Muscle layer of duodenum (tissue), 2 donors: Measurements from ENCODE around the gene CDCA8.

ENCODE experiments used
- H3K27ac ChIP-seq: one replicate; pipeline ENCODE4 v1.7.0; 2013; ENCODE audit warnings: mild to moderate bottlenecking, low read length
- H3K27me3 ChIP-seq: one replicate; pipeline ENCODE4 v1.7.0; 2013; ENCODE audit warnings: low read depth, mild to moderate bottlenecking, control low read depth, low read length
- H3K36me3 ChIP-seq, 2 donors: one replicate each; pipeline ENCODE4 v1.7.0; 2013; ENCODE audit warnings: low read length in 2 of 2, control low read depth in 1 of 2, mild to moderate bottlenecking in 1 of 2; ENCODE audit not compliant: insufficient read depth in 2 of 2, control insufficient read depth in 1 of 2
- H3K4me1 ChIP-seq, 2 donors: one replicate each; pipeline ENCODE4 v1.7.0; 2013; ENCODE audit warnings: low read length in 2 of 2, mild to moderate bottlenecking in 2 of 2, control low read depth in 1 of 2, moderate library complexity in 1 of 2; ENCODE audit not compliant: insufficient read depth in 2 of 2, control insufficient read depth in 1 of 2
- H3K4me3 ChIP-seq, 2 donors: one replicate each; pipeline ENCODE4 v1.7.0; 2013; ENCODE audit warnings: low read length in 2 of 2, low read depth in 1 of 2, mild to moderate bottlenecking in 1 of 2
- H3K9me3 ChIP-seq, 2 donors: one replicate each; pipeline ENCODE4 v1.7.0; 2013; ENCODE audit warnings: low read length in 2 of 2, control low read depth in 1 of 2, mild to moderate bottlenecking in 1 of 2; ENCODE audit not compliant: control insufficient read depth in 1 of 2
- donor health status: healthy.

The CDCA8 gene

GRCh38 chr1:37718181-37718900 lies 26.0 kb downstream of the CDCA8 start:
- Histone ChIP-seq H3K9me3 (no peaks in the 10 kb centered on the region), H3K36me3 (no peaks in the 10 kb centered on the region), H3K27ac (no peak overlapping the region), H3K4me3 (no peak overlapping the region), H3K27me3 (no peaks in the 10 kb centered on the region), H3K4me1 (no peaks in the 10 kb centered on the region)

DNA sequence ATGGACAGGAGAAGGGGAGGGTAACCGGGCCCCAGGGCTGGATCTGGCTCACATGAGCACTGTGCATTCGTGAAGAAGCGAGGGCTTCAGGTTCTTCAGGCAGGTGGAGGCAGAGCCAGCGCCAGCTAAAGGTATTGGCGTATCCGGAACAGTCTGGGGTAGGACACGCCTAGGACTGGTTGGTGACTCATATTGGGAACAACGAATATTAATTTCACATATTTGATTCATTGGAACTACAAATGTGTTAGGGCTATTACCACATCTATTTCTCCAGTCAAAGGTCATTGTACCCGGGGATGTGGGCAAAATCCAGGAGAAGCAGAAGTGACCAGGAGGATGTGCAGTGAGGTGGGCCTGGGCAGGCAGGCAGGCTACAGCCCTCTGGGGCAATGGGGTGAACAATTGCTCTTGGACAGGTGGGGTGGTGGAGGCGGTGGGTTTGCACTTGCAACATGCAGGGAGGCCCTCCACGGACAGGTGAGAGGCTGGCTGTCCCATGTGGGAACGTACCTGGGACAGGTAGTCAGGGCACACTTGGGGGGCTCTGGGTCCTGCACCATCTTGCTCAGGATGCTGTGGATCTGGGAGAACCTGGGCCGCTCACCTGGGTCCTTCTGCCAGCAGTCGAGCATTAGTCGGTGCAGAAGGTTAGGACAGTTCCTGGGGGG lies 26.7 kb downstream of the CDCA8 start:
- Histone ChIP-seq H3K36me3 (no peaks in the 10 kb centered on the region), H3K4me1 (no peaks in the 10 kb centered on the region), H3K4me3 (no peak overlapping the region), H3K27ac (no peak overlapping the region), H3K27me3 (no peaks in the 10 kb centered on the region), H3K9me3 (no peaks in the 10 kb centered on the region)

DNA sequence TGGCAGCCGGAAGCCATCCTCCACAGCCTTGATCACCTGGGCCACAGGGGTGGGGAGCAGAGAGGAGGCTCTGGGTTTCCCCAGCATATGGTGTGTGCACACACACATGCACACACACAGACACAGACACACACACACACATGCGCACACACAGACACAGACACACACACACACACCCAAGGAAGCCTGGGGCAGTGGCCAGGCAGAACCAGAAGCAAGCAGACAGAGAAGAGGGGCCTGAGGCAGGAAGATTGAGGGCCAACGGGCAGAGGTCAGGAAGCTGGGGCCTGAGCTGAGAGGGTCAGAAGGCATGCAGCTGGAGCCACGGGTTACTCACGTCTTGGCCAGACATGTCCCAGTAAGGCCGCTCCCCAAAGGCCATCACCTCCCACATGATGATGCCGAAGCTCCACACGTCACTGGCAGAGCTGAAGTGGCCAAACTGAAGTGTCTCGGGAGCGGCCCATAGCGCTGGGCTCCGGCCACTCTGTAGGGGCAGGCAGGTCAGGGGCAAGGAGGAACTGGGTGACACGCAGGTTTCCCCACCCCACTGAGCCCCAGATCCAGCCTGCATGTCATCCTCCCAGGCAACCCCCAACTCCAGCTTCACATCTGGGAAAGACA lies 27.4 kb downstream of the CDCA8 start:
- no peaks in the 10 kb centered on the region for H3K4me1 ChIP-seq
- H3K27me3 ChIP-seq, result no peaks in the 10 kb centered on the region
- H3K27ac ChIP-seq, result no peak overlapping the region
- no peaks in the 10 kb centered on the region for H3K36me3 ChIP-seq
- H3K4me3 ChIP-seq, result no peak overlapping the region
- no peaks in the 10 kb centered on the region for H3K9me3 ChIP-seq

DNA sequence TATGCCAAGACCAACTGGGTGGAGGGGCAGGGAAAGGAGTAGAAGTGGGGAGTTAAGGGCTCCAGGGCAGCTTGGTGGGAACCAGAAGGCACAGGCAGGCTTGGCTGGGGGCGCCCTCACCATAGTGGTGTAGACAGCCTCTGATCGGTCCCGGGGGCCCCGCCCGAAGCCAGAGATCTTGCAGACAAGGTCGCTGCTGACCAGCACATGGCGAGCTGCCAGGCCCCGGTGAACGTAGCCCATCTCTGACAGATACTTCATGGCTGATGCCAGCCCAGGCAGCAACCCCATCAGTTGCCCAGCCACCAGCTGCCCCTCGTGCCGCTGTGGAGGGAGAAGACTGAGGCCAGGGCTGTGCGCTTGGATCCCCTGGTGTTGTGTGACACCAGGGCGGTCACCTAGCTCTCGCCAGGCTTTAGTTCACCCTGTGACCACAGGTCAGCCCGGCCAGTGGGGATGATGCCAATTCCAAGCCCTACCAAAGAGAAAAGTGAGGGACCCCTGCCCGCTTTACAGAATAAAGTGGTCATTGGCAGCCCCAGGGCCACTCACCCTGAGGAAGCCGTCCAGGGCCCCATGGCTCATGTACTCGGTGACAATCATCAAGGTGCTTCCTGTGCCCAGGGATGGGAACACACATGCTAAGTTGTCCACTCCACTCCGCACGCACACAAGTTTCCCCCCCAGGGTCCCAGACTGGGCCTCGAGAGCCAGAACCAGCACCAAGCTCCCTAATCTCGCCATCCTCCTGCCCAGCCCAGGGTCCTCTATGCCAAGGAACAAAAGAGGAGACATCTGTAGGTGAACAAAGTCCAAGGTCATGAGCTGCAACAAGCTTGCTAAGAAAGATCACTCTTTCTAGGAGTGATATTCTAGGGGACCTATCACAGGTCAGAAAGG lies 28.2 kb downstream of the CDCA8 start:
- Histone ChIP-seq H3K27me3 (no peaks in the 10 kb centered on the region), H3K9me3 (no peaks in the 10 kb centered on the region), H3K27ac (no peak overlapping the region), H3K36me3 (no peaks in the 10 kb centered on the region), H3K4me1 (no peaks in the 10 kb centered on the region), H3K4me3 (no peak overlapping the region)

- H3K4me3 ChIP-seq, result no peak overlapping the region
- no peaks in the 10 kb centered on the region for H3K36me3 ChIP-seq
- no peak overlapping the region for H3K27ac ChIP-seq
- H3K9me3 ChIP-seq, result no peaks in the 10 kb centered on the region
- no peaks in the 10 kb centered on the region for H3K4me1 ChIP-seq
- no peaks in the 10 kb centered on the region for H3K27me3 ChIP-seq
These were observed 29.2 kb downstream of the CDCA8 start for GRCh38 chr1:37721565-37721964.

- Histone ChIP-seq H3K4me1 (no peaks in the 10 kb centered on the region), H3K9me3 (no peaks in the 10 kb centered on the region), H3K27me3 (peaks cover 4% of the 10 kb centered on the region), H3K4me3 (no peak overlapping the region), H3K36me3 (no peaks in the 10 kb centered on the region), H3K27ac (no peak overlapping the region)
These were observed 30.1 kb downstream of the CDCA8 start for GRCh38 chr1:37722181-37723071.

DNA sequence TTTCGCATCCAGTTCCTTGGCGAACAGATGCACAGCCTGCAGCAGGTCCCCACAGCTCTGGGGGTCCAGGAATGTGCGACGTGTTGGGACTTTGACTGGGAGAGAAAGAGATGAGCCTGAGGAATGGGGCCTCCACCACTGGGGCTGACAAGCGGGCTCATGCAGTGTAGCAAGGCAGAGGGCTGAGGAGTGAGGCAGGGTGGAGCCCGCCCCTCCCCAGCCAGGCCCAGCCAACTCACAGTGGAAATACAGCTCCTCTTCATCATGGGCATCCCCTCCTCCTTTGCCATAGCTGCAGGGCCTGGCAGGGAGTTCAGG lies 30.7 kb downstream of the CDCA8 start:
- Histone ChIP-seq H3K9me3 (no peaks in the 10 kb centered on the region), H3K4me3 (no peak overlapping the region), H3K27ac (no peak overlapping the region), H3K27me3 (peaks cover 4% of the 10 kb centered on the region), H3K4me1 (no peaks in the 10 kb centered on the region), H3K36me3 (no peaks in the 10 kb centered on the region)

DNA sequence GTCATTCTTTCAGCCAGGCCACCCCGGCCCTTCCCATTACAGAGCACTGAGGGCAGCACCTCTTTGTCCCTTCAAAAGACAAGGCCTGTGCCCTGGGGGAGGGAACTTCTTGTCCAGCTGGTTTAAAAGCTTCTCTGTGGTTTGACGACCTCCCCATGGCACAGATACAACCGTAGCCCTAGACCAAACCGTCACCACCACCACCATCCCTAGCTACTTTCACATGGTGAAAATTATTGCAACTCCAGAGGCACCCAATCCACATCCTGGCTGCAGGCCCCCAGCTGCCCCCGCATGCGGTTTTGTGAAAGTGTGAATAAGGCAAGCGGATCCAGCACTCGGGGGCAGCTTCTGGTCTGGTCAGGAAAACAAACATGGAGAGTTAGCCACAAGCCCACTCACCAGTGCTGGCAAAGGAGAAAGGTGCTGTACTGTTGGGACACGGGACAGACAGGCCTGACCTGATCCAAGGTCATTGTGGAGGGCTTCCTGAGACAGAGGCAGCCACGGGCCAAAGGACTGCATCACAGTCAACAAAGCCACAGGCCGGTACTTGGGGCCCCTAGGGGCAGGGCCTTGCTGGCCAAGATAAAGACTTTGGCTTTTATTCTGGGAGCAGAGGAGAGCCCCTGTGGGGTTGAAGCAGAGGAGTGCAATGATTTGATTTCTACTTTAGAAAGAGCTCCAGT lies 31.2 kb downstream of the CDCA8 start:
- Histone ChIP-seq H3K27me3 (peaks cover 4% of the 10 kb centered on the region), H3K9me3 (no peaks in the 10 kb centered on the region), H3K36me3 (no peaks in the 10 kb centered on the region), H3K27ac (no peak overlapping the region), H3K4me1 (no peaks in the 10 kb centered on the region), H3K4me3 (no peak overlapping the region)

DNA sequence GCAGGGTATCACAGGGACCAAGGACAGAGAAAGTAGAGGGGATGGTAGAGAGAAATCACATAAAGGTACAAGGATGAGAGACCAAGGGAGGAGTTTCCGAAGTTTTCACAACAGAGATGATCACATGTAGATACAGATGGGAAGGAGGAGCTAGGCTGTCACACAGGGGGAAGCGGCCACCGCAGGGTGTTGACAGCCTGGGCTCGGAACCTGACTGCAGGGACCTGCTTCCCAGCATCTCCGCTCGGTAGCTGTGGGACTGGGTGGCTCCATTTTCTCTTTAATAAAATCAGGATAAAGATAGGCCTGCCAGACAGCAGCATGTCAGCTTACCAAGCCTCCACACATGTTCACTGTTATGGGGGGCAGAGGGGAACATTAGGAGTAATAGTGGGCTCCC lies 32.3 kb downstream of the CDCA8 start:
- no peaks in the 10 kb centered on the region for H3K4me1 ChIP-seq
- peaks cover 4% of the 10 kb centered on the region for H3K27me3 ChIP-seq
- no peak overlapping the region for H3K4me3 ChIP-seq

GRCh38 chr1:37725851-37726613 lies 33.7 kb downstream of the CDCA8 start:
- Histone ChIP-seq H3K4me3 (no peak overlapping the region), H3K27ac (no peak overlapping the region), H3K9me3 (no peaks in the 10 kb centered on the region), H3K36me3 (no peaks in the 10 kb centered on the region), H3K27me3 (peaks cover 4% of the 10 kb centered on the region), H3K4me1 (no peaks in the 10 kb centered on the region)

More for the DNA sequence above, 32.3 kb downstream of the CDCA8 start:
- H3K27ac ChIP-seq, result no peak overlapping the region
- no peaks in the 10 kb centered on the region for H3K36me3 ChIP-seq
- H3K9me3 ChIP-seq, result no peaks in the 10 kb centered on the region
